ENCODE results near the gene MYO1H.

The MYO1H gene

DNA sequence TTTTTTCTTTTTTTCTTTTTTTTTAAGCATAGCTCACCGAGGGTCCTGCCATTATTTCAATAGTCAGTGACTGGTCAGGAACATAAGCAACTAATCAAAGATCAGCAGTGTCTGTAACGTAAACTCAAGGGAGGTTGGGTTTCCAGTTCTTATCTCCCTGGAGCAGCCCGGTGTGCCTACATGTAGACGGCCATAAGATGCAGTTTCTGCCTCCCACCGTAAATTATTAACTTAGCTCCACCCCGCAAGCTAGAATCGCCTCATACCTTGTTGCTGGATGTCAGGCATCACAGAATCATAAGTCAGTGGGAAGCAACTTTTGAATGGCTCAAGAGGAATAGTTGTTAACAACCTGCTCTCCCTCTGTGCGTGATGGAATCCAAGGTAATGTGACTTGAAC, at the start of gene MYO1H:
Gene MYO1H, plus strand, starts transcription at position 312 of the 400 bp plus-strand sequence. Its CDS starts 61 bp downstream, at position 373.
- Histone ChIP-seq H3K9me2 (ENCODE audit: low read depth, low read length) (no peaks in the 10 kb centered on the region), H3K27me3 (ENCODE audit: insufficient read depth, low read length) (no peaks in the 10 kb centered on the region), H3K4me3 (ENCODE audit: low read depth, low read length, poor library complexity, severe bottlenecking) (no peak within 1 kb of the TSS), H3K4me1 (ENCODE audit: insufficient read depth, low read length, severe bottlenecking) (no peaks in the 10 kb centered on the region), H3F3A (ENCODE audit: insufficient read depth, low read length) (no peaks in the 10 kb centered on the region), H3K79me2 (ENCODE audit: insufficient read depth, low read length) (no peaks in the 10 kb centered on the region), H3K9ac (ENCODE audit: low read length) (no peak within 1 kb of the TSS), H3K27ac (ENCODE audit: low read depth, low read length, poor library complexity, severe bottlenecking) (no peak within 1 kb of the TSS), H3K36me3 (ENCODE audit: insufficient read depth, low read length) (no peaks in the 10 kb centered on the region), H2AFZ (ENCODE audit: low read length) (no peak within 1 kb of the TSS), H3K9me3 (ENCODE audit: low read length) (no peaks in the 10 kb centered on the region), H4K20me1 (ENCODE audit: insufficient read depth, low read length) (no peaks in the 10 kb centered on the region), H3K4me2 (ENCODE audit: low read length) (no peak within 1 kb of the TSS)
- TF ChIP-seq EZH2 (IDR thresholded peaks at IDR 0.05; ENCODE audit: borderline replicate concordance, low read length): no peak
- TF ChIP-seq, protein P1, sequence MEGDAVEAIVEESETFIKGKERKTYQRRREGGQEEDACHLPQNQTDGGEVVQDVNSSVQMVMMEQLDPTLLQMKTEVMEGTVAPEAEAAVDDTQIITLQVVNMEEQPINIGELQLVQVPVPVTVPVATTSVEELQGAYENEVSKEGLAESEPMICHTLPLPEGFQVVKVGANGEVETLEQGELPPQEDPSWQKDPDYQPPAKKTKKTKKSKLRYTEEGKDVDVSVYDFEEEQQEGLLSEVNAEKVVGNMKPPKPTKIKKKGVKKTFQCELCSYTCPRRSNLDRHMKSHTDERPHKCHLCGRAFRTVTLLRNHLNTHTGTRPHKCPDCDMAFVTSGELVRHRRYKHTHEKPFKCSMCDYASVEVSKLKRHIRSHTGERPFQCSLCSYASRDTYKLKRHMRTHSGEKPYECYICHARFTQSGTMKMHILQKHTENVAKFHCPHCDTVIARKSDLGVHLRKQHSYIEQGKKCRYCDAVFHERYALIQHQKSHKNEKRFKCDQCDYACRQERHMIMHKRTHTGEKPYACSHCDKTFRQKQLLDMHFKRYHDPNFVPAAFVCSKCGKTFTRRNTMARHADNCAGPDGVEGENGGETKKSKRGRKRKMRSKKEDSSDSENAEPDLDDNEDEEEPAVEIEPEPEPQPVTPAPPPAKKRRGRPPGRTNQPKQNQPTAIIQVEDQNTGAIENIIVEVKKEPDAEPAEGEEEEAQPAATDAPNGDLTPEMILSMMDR (IDR thresholded peaks at IDR 0.05; ENCODE audit: low read length): no peak

- H3K27ac ChIP-seq (ENCODE audit: low read depth, low read length, poor library complexity, severe bottlenecking): no peak overlapping the region
- H3K27me3 ChIP-seq (ENCODE audit: insufficient read depth, low read length): no peaks in the 10 kb centered on the region
Observed at GRCh38 chr12:109299849-109300248, 47.9 kb upstream of the MYO1H start.

GRCh38 chr12:109301643-109302168, 46.0 kb upstream of the MYO1H start:
- no peaks in the 10 kb centered on the region for H4K20me1 ChIP-seq (ENCODE audit: insufficient read depth, low read length)
- no peak overlapping the region for H3K27ac ChIP-seq (ENCODE audit: low read depth, low read length, poor library complexity, severe bottlenecking)
- H2AFZ ChIP-seq (ENCODE audit: low read length): no peak overlapping the region
- no peaks in the 10 kb centered on the region for H3K79me2 ChIP-seq (ENCODE audit: insufficient read depth, low read length)
- no peaks in the 10 kb centered on the region for H3K27me3 ChIP-seq (ENCODE audit: insufficient read depth, low read length)
- no peaks in the 10 kb centered on the region for H3K4me1 ChIP-seq (ENCODE audit: insufficient read depth, low read length, severe bottlenecking)
- no peaks in the 10 kb centered on the region for H3K36me3 ChIP-seq (ENCODE audit: insufficient read depth, low read length)
- H3F3A ChIP-seq (ENCODE audit: insufficient read depth, low read length): no peaks in the 10 kb centered on the region
- H3K4me2 ChIP-seq (ENCODE audit: low read length): no peak overlapping the region
- no peak overlapping the region for H3K4me3 ChIP-seq (ENCODE audit: low read depth, low read length, poor library complexity, severe bottlenecking)
- TF ChIP-seq, protein P1 (IDR thresholded peaks at IDR 0.05; ENCODE audit: low read length): no peak
- TF ChIP-seq EZH2 (IDR thresholded peaks at IDR 0.05; ENCODE audit: borderline replicate concordance, low read length): no peak
- no peak overlapping the region for H3K9ac ChIP-seq (ENCODE audit: low read length)
- H3K9me2 ChIP-seq (ENCODE audit: low read depth, low read length): no peaks in the 10 kb centered on the region
- H3K9me3 ChIP-seq (ENCODE audit: low read length): no peaks in the 10 kb centered on the region

More at GRCh38 chr12:109299849-109300248, 47.9 kb upstream of the MYO1H start:
- H3F3A ChIP-seq (ENCODE audit: insufficient read depth, low read length): no peaks in the 10 kb centered on the region
- no peak overlapping the region for H3K4me3 ChIP-seq (ENCODE audit: low read depth, low read length, poor library complexity, severe bottlenecking)
- no peak overlapping the region for H2AFZ ChIP-seq (ENCODE audit: low read length)
- H4K20me1 ChIP-seq (ENCODE audit: insufficient read depth, low read length): no peaks in the 10 kb centered on the region
- no peaks in the 10 kb centered on the region for H3K9me3 ChIP-seq (ENCODE audit: low read length)
- H3K4me1 ChIP-seq (ENCODE audit: insufficient read depth, low read length, severe bottlenecking): no peaks in the 10 kb centered on the region
- no peaks in the 10 kb centered on the region for H3K36me3 ChIP-seq (ENCODE audit: insufficient read depth, low read length)
- TF ChIP-seq, protein P1 (IDR thresholded peaks at IDR 0.05; ENCODE audit: low read length): no peak
- no peak for TF ChIP-seq EZH2 (IDR thresholded peaks at IDR 0.05; ENCODE audit: borderline replicate concordance, low read length)
- H3K9ac ChIP-seq (ENCODE audit: low read length): no peak overlapping the region
- H3K9me2 ChIP-seq (ENCODE audit: low read depth, low read length): no peaks in the 10 kb centered on the region
- no peaks in the 10 kb centered on the region for H3K79me2 ChIP-seq (ENCODE audit: insufficient read depth, low read length)
- no peak overlapping the region for H3K4me2 ChIP-seq (ENCODE audit: low read length)
